OCI-LY1 (cell line): ENCODE measurements around the gene ZMYND19.

ENCODE experiments used
- EZH2 ChIP-seq: fragments of 200-600 bp; sonication (generic), shearing (Covaris generic); IDR thresholded peaks from 2 replicates; pipeline ENCODE4 v1.8.0; 2017; ENCODE audit warnings: borderline replicate concordance, mixed run types, mild to moderate bottlenecking, antibody characterized with exemption, low read length, moderate library complexity, mixed read lengths
- TF ChIP-seq, protein P1 (sequence below): fragments of 200-600 bp; sonication (generic), shearing (Covaris generic); IDR thresholded peaks from 2 replicates; pipeline ENCODE4 v1.5.1; 2017; ENCODE audit warnings: mild to moderate bottlenecking, antibody characterized with exemption, low read length, moderate library complexity, mixed read lengths

DNA sequence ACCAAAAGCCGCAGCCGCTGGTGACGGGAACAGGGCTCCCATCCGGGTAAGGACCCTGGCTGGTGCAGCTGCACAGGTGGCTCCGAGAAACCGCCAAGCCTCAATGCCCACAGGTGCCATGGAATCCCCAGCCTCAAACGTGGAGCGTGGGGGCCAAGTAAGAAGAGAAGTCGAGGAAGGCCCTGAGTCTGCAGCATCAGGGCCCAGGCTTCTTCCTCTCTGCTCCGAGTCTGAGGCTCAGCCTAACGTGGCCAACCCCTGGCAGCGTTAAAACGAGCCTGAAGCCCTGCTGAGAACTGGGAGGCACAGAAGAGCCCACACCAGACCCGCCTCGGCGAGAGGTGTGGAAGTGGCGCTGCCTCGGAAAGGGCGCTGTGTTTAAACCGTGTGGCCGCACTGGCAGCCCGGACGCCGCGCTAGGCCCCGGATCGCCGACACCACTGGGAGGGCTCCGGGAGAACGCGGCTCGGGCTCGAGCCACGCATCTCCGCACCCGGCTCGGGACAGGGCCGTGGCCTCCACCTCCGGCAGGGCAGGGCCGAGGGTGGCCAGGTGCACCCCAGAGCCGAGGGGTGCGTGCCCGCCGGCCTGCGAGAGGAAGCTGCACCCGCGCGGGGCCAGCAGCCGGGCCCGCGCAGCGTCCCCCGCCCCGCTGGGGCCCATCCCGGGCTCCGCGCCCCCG lies 730 bp downstream of the ZMYND19 start:
- TF ChIP-seq, protein P1, sequence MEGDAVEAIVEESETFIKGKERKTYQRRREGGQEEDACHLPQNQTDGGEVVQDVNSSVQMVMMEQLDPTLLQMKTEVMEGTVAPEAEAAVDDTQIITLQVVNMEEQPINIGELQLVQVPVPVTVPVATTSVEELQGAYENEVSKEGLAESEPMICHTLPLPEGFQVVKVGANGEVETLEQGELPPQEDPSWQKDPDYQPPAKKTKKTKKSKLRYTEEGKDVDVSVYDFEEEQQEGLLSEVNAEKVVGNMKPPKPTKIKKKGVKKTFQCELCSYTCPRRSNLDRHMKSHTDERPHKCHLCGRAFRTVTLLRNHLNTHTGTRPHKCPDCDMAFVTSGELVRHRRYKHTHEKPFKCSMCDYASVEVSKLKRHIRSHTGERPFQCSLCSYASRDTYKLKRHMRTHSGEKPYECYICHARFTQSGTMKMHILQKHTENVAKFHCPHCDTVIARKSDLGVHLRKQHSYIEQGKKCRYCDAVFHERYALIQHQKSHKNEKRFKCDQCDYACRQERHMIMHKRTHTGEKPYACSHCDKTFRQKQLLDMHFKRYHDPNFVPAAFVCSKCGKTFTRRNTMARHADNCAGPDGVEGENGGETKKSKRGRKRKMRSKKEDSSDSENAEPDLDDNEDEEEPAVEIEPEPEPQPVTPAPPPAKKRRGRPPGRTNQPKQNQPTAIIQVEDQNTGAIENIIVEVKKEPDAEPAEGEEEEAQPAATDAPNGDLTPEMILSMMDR = no peak
- TF ChIP-seq EZH2 = no peak
